Choroid plexus epithelial cell (primary cell): ENCODE data around the gene AVPR2.

Experiments
- DNase-seq: peaks from one replicate; pipeline ENCODE4 v3.0.0-alpha.2; 2010; ENCODE audit warnings: low read depth
- H3K4me3 ChIP-seq: 2 replicates; pipeline ENCODE4 v1.5.1; 2011; ENCODE audit warnings: low read depth, mild to moderate bottlenecking, control low read depth, low read length, moderate library complexity
- CTCF ChIP-seq: conservative IDR thresholded peaks from 2 replicates; pipeline ENCODE4 v1.5.1; 2011; ENCODE audit warnings: low read depth, mild to moderate bottlenecking, control low read depth, inconsistent platforms, low read length, moderate library complexity

AVPR2 gene

GRCh38 chrX:153881281-153881680 is 23.2 kb upstream of the AVPR2 start:
- DNase-seq = no peak
- no peak for TF ChIP-seq CTCF
- no peak overlapping the region for H3K4me3 ChIP-seq

GRCh38 chrX:153882086-153882498 is 22.4 kb upstream of the AVPR2 start:
- DNase-seq = no peak
- no peak overlapping the region for H3K4me3 ChIP-seq
- TF ChIP-seq CTCF = no peak

- no peak for DNase-seq
- no peak for TF ChIP-seq CTCF
- H3K4me3 ChIP-seq = no peak overlapping the region
These were observed 21.9 kb upstream of the AVPR2 start for GRCh38 chrX:153882557-153882956.

GRCh38 chrX:153883163-153883843 is 21.2 kb upstream of the AVPR2 start:
- no peak for DNase-seq
- TF ChIP-seq CTCF = no peak
- no peak overlapping the region for H3K4me3 ChIP-seq

GRCh38 chrX:153884136-153884535 is 20.3 kb upstream of the AVPR2 start:
- no peak for TF ChIP-seq CTCF
- H3K4me3 ChIP-seq = no peak overlapping the region
- DNase-seq = no peak

GRCh38 chrX:153884590-153884989 is 19.9 kb upstream of the AVPR2 start:
- no peak overlapping the region for H3K4me3 ChIP-seq
- no peak for DNase-seq

More at GRCh38 chrX:153884590-153884989, 19.9 kb upstream of the AVPR2 start:
- no peak for TF ChIP-seq CTCF
